NCI-H2081 treated with DMSO at 0.1 percent for 48 hours (cell line): ENCODE data around the gene LPP.
"Not testable (repeated sequence)": the region's sequence is repeated elsewhere in the genome, so short reads cannot be mapped to it uniquely, and the experiment has no call there.

Experiments
- DNase-seq: peaks from one replicate; lab custom pipeline; 2025; lab: John Stamatoyannopoulos, UW

LPP gene

DNA sequence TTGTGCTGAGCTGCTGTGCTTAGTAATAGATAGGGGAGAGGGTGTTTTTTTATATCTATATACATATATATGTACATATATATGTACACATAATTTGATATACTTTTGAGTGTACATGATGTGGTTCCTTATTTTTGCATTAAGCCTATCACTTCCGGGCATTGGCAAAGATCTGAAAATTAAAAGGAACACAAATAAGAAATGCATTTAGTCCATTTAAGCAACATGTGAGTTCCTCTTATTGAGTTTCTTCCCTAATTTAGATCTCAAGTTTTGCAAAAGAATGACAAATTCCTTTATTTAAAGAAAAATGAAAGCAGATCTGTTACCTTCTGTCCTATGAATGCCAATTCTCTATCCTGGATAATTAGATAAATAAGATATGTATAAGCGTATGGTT is 435.1 kb downstream of the LPP start:
- DNase-seq: no peak

DNA sequence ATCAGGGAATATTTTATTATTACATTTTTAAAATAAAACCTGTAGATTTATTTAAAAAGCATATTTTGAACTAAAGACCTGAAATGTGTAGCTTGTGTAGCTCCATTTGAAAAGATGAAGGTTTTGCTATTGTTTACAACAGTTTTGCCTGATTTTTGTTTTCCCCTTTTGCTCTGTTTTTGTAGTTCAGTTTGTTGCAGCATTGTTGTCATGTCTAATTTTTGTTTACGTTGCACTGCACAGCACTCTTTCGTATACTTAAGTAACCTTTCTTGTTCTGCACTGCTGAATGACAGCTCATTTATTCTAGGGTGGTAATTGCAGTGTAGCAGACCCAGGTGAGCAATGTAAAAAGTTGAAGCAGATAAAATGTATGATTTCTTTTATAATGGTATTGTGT is 435.8 kb downstream of the LPP start:
- no peak for DNase-seq

DNA sequence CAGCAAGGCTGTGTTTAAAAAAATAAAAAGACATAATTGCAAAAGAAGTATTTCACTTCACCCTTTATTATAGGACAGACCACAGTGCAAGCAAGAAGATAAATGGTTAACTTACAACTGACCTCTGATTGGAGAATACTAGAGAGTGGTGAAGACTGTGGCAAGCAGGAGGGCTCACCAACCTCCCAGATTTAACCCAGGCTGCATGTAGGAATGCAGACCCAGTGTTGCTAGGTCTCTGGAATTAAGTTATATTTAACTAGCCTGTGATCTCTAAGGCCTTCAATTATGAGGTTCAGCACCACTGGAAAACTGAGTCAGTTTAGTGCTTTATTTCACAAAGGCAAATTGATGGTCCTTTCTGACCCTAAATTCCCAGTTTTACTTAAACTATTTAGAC is 436.6 kb downstream of the LPP start:
- DNase-seq: no peak

DNA sequence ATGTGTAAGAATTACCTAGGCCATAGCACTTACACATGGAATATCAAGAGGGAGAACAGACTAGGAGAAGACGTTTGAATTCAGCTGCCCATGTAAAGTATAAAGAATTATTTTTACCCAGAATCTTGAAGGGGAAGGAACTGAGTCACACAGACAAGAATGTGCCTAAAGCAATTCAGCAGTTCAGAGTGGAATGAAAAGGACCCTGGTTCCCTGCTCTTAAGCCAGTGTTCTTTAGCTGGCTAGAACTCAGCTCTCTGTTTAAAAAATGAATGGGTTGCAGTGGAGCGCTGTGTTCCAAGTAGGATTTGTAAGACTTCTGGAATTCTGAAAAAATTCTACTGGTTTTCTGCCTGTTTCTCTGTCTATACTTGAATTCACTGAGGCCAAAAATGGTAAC is 440.2 kb downstream of the LPP start:
- no peak for DNase-seq

DNA sequence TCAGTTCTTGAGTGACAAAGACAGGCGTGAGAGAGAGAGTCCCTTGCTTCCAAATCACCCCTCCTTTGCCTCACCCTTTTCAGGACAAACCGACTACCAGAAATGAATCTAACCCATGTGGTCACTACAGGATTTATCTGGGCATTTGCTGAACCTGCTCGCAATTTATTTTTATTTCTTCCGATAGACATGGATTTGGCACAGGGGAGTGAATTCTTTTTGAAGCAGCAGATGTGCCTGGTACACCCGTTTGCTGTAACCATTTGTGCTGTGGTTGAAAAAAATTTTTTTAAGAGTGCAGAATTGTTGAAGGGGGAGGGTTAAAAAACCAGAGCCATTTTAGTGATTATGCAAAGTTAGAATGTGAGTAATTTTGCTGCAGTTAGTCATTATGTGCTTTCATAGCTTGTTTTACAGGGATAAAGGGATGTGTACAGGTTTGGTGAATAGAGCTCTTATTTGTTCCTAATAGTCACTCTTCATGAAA is 442.0 kb downstream of the LPP start:
- no peak for DNase-seq

DNA sequence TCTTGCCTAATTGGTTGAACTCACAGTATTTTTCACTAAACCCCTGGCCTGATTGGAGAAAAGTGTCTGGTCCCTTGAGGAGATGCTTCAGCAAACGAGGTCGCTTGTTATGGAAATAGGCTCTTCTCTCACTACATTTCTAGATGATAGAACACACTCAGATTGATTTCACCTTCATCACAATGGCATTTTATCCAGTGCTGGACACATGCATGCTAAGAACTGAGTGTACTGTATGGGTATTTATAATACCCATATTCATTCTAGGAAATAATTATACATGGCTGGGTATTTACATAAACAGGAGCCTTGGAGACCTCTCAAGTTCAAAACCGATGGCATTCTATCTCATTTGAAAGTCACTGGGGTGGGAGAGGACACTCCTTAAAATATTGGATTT is 444.9 kb downstream of the LPP start:
- DNase-seq: no peak

DNA sequence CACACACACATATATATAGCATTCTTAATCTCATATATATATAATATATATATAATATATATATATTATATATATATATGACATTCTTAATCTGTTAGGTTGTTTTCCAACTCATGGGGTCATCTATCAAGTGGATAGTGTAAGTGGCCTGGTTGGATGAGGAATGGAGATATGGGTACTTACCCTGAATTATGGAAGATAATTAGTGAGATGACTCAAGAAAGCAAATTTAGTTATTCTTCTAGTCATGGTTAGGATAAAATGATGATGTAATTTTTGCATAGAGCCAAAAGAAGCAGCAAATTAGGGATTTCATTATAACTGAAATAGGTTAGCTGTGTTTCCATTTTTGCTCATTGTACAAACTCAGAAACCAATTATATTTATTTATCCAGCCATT is 448.2 kb downstream of the LPP start:
- DNase-seq: no peak

DNA sequence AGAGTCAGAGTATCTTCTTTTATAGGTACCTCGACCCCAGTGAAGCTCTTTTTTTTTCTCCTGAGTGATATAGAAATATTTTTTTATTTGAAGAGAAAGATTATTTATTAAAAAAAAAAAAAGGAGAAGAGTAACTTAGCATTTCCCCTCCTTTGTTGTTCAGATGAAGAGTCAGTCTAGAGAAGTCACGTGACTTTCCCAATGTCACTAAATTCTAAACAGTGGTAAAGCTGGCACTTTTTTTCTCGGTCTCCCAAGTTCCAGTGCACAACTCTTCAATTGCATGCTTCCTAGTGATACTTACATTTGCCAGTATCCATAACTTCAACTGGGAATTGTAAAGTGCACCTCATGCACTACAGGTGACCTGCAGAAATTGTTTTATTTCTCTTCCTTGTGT is 448.7 kb downstream of the LPP start:
- no peak for DNase-seq

DNA sequence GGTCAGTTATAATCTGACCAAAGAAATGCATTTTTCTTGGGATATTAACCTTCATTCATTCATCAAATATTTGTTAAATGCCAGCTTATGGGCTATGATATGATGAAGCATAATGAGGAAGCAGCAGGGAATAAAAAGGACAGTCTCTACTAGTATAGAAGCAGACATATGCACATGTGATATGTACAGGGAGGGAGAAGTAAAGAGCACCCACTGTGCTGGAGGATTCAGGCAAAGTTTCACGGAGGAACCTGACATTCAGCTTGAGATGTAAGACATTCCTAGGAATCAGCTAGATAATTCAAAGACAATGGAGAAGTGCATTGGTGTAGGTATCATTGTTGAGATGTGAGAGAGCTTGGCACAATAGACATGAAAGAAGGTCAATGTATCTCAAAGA is 450.7 kb downstream of the LPP start:
- no peak for DNase-seq

DNA sequence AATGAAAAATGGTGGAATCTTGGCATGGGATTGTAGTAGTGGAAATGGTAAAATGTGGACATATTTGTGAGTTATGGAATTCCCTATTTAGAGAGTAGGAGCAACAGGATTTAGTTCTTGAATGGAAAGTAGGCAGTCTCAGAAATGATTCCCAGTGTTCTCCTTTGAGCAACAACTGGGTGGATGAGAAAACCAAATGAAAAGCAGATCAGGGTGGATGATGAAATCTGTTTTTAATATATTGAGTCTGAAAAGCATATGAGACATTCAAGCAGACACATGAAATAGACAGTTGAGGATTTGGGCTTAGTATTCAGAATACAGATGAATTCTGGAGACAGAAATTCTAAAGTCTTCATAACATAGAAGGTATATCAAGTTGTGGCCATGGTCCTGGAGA is 451.3 kb downstream of the LPP start:
- no peak for DNase-seq

DNA sequence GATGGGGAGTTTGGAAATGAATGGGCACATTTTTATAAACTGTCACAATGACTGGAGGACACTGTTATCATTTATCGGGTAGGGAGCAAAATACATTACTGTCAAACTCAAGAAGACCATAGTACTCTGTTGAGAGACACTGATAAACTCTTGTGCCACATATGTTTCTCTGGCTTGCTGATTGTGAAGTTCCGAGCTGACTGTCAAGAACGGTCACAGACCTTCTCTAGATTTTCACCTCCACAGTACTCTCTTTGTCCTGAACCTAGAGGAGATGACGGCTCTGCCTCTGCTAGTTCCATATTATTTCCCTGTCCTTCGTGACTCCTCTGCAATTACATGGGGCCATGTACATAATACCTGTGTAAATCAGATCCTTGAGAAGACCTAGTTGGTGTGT is 451.9 kb downstream of the LPP start:
- no peak for DNase-seq

DNA sequence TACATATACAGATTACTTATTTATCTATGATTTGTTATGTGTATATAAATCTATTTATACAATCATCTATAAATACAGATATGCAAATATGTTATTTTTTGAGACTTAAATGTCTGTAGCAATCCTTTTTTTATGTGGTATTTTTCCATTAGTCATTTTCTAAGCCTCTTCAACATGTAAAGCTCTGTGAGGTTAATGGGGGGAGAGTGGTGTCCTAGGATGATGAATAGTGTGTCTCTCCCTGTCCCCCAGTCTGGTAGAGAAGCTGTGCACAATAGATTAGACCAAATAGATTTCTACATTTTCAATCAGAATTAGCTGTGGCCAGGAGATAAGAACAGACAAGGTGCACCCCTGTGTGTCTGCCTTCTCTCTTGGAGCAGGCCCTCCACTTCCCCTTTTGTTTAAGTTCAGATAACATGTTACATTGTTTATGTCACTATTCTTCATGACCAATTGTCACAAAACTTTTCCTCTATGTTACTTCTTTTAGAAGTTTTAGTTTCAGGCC is 453.9 kb downstream of the LPP start:
- DNase-seq: no peak

DNA sequence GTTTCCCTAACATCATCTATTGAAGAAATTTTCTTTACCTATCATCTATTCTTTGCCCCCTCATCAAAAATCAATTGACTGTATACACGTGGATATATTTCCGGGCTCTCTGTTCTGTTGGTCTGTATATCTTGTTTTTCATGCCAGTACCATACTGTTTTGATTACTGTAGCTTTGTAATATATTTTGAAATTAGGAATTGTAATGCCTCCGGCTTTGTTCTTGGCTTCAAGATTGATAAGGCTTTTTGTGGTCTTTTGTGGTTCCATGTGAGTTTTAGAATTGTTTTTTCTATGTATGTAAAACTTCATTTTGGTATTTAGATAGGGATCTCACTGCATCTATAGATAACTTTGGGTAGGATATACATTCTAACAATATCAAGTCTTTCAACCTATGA is 454.4 kb downstream of the LPP start:
- no peak for DNase-seq

DNA sequence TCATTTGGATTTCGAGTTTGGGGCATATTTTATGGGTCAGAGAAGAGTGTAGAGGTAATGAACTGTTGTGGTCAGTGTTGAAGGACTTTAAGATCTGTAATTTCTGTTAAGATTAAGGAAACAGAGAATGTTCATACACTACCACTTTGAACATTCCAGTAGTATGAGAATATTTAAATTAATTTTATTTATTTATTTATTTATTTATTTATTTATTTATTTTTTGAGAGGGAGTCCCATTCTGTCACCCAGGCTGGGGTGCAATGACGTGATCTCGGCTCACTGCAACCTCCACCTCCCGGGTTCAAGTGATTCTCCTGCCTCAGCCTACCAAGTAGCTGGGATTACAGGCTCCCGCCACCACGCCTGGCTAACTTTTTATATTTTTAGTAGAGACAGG is 459.8 kb downstream of the LPP start:
- DNase-seq: not testable (repeated sequence)

DNA sequence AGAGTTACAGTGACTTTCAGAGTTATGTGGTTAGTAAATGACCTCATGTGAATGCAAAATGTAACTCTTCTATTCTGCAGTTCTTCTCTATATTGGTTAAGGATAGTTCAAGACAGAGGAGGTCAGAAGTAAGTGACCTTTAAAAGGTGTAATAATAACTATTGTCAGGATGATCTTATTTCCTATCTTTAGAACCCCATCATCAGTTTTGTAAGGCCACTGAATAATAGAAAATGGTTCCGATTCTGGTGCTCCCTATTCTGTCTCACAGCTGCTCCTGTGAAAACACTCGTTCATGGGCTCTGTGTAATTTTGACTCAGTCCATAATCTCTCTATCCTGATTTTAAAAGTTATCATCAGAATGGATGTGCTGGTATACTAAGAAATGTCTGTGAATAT is 463.3 kb downstream of the LPP start:
- no peak for DNase-seq

DNA sequence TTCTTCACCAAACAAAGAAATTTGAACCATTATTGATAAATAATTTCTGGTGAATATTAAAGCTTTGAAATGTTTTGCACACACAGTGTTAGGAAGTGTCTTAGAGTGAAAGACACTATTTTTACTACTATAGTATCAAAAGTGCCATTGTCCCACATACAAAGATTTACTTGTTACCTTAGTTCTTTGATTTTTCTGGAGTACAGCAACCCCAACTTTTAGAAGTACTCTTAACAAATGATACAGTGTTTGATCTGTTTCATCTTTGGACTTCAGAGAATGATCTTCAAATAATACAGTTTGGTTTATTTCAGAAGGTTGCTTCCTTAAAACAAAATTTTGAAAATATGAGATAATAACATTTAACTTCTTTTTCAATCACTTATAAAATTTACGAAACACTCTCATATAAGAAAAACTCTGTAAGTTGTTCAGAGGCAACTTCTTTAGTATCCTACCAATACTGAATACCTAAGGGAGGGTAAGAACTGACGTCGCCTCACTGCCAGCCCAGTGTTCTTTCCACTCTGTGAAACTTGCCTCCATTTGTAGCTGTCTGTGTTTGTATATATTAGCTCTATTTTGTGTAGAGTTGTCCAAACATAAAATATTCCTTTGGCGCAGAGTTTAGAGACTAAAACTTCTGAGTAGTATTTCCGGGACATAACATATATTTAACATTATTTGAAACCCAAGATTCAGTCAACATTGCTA is 464.2 kb downstream of the LPP start:
- no peak for DNase-seq

DNA sequence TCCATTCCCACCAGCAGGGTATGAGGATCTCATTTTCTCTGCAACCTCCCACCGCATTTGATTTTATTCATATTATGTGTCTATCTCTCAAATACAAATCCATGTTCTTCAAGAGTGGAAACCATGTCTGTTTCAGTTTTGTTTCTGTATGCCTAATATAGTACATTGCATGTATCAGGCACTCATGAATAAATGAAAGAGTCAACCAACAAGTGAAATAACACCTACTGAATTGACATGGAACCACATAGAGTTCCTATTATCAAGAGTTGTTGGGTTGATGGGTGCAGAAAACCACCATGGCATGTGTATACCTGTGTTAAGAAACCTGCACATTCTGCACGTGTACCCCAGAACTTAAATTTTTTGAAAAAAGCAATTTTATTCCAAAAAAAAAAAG is 466.8 kb downstream of the LPP start:
- no peak for DNase-seq

DNA sequence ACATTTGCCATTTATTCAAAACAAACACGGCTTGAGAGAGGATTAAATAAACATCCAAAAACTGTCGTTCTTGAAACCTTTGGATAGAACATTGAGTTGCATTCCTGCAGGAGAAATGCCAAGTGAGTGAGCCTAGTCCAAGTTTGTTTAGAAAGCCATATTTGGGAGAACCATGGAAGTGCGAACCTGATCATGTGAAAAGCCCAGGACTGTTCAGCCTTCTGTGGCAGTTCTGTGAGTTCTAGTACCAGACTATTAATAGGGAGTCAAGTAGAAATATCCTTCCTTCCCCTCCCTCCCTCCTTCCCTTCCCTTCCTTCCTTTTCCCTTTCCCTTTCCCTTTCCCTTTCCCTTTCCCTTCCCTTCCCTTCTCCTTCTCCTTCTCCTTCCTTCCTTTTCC is 470.4 kb downstream of the LPP start:
- DNase-seq: no peak

DNA sequence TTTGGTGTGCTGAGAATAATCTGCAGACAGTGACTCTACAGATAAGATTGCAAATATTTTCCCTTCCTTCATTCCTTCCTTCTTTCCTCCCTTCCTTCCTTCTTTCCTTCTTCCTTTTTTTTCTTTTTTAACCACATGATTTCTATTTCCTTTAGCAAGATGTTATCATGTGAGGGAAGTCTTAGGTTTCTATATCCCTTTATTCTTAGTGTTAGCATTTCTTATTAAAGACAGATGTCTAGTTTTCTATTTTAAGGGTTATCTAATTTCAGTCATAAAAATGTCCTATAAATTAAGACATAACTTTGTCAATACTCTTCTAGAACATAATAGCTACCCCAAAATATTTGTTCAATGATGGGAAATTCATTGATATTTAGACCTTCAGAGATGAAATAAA is 470.9 kb downstream of the LPP start:
- DNase-seq: no peak

DNA sequence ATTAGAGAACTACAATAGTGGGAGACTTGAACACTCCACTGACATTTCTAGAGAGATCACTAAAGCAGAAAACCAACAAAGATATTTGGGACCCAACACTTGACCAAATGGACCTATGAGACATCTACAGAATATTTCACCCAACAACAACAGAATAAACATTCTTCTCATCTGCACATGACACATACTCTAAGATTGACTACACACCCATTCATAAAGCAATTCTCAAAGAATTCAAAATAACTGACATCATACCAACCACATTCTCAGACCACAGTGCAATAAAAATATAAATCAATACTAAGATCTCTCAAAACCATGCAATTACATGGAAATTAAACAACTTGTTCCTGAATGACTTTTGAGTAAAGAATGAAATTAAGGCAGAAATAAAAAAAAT is 473.7 kb downstream of the LPP start:
- no peak for DNase-seq

DNA sequence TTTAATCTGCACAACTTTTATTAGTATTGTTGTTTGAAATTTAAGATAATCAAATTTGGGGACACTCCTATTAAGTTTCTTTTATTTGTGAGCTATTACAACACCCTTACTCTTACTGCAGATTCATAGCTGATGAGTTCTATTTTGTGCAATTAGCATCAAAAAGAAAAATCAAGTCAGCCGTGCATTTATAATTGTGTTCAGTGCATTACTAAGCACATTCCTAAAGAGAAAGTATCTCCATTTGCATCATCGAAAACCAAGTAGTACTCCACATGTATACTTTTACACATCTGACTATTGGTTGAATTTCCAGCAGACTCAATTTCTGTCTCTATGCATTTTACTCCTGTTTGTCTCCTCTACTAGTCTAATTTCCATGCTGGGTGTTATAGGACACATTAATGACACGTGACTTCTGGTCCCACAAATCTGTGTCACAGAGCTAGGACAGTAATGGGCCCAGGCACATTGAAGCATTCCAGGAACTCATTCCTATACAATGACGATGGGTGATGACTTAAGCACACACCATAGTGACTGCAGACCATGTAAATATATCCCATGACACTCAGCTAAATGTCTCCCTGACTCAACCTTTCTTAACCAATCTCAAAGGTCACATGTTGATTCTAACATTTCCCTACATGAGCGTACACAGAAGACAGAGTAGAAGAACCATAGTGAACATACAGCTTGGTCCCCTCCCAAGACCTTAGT is 477.5 kb downstream of the LPP start:
- no peak for DNase-seq

DNA sequence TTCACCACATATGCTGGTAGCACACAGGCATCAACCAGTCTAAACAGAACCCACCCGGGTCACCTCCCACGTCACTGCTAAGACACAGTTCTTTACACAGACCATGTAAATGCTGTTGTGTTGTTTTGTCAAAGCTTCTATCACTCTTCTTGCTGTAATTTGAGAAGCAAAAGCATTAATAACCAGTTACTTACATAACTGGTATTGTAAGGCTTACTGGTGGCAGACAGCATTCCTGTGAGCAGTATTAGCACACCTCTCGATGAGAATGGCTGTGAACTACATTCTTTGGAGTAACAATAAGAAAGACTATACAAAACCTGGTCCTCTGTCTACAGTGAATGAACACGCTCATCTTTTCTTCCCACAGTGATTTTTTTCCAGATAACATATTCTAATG is 479.2 kb downstream of the LPP start:
- no peak for DNase-seq

DNA sequence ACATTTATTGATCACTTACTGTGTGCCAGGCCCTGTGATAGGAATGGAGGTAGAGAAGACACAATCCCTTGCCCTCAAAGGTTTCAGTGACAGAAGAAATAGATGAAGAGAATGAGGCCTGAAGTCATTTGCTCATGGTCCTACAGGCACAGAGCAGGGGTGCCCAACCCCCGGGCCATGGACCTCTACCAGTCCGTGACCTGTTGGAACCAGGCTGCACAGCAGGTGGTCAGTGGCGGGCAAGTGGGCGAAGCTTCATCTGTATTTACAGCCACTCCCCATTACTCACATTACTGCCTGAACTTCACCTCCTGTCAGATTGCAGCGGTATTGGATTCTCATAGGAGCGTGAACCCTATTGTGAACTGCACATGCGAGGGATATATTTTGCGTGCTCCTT is 480.3 kb downstream of the LPP start:
- DNase-seq: no peak
